ENCODE data around the gene TAF4B.
"Not testable (repeated sequence)": the region's sequence is repeated elsewhere in the genome, so short reads cannot be mapped to it uniquely, and the experiment has no call there.

Gene TAF4B

GRCh38 chr18:26317398-26317797 is 91.2 kb downstream of the TAF4B start:
- DNase-seq = no peak

GRCh38 chr18:26320686-26321085 is 94.4 kb downstream of the TAF4B start:
- no peak for DNase-seq

GRCh38 chr18:26322890-26323653 is 96.8 kb downstream of the TAF4B start:
- DNase-seq = no peak

GRCh38 chr18:26325771-26326170 is 99.5 kb downstream of the TAF4B start:
- DNase-seq = no peak

- no peak for DNase-seq
Measured at GRCh38 chr18:26327062-26327461, 100.8 kb downstream of the TAF4B start.

GRCh38 chr18:26332991-26333390 is 106.7 kb downstream of the TAF4B start:
- no peak for DNase-seq

GRCh38 chr18:26335156-26335555 is 108.9 kb downstream of the TAF4B start:
- no peak for DNase-seq

GRCh38 chr18:26335571-26336487 is 109.6 kb downstream of the TAF4B start:
- no peak for DNase-seq

- DNase-seq = no peak
Measured at GRCh38 chr18:26336572-26336971, 110.3 kb downstream of the TAF4B start.

- DNase-seq = no peak
Measured at GRCh38 chr18:26342646-26343045, 116.4 kb downstream of the TAF4B start.

GRCh38 chr18:26350961-26351360 is 124.7 kb downstream of the TAF4B start:
- no peak for DNase-seq

- DNase-seq = no peak
Measured at GRCh38 chr18:26356045-26356785, 130.0 kb downstream of the TAF4B start.

GRCh38 chr18:26357960-26358359 is 131.7 kb downstream of the TAF4B start:
- DNase-seq = no peak

- no peak for DNase-seq
Measured at GRCh38 chr18:26362021-26362420, 135.8 kb downstream of the TAF4B start.

GRCh38 chr18:26367425-26367824 is 141.2 kb downstream of the TAF4B start:
- no peak for DNase-seq

- no peak for DNase-seq
Measured at GRCh38 chr18:26370037-26370436, 143.8 kb downstream of the TAF4B start.

- DNase-seq = no peak
Measured at GRCh38 chr18:26376105-26376504, 149.9 kb downstream of the TAF4B start.

- DNase-seq = no peak
Measured at GRCh38 chr18:26378701-26379100, 152.5 kb downstream of the TAF4B start.

- not testable (repeated sequence) for DNase-seq
Measured at GRCh38 chr18:26381555-26381954, 155.3 kb downstream of the TAF4B start.

GRCh38 chr18:26383454-26384270 is 157.4 kb downstream of the TAF4B start:
- peak; percentile 79 for DNase-seq

- DNase-seq = no peak
Measured at GRCh38 chr18:26386002-26386401, 159.8 kb downstream of the TAF4B start.

- DNase-seq = no peak
Measured at GRCh38 chr18:26386441-26386840, 160.2 kb downstream of the TAF4B start.

Measured in hematopoietic multipotent progenitor cell treated with erythropoietin and hydrocortisone succinate and interleukin-3 and kit ligand, for 4 days (in vitro differentiated cells).